ENCODE results near the gene RPAP3. TPM values are rescaled to one million over a fixed set of nuclear protein-coding genes. Genes with fewer than 3 reads are reported as not detected.

RPAP3 gene
- total and polyA plus RNA-seq, 12 donors: 4.8 to 28.0 (median 20.9) TPM

DNA sequence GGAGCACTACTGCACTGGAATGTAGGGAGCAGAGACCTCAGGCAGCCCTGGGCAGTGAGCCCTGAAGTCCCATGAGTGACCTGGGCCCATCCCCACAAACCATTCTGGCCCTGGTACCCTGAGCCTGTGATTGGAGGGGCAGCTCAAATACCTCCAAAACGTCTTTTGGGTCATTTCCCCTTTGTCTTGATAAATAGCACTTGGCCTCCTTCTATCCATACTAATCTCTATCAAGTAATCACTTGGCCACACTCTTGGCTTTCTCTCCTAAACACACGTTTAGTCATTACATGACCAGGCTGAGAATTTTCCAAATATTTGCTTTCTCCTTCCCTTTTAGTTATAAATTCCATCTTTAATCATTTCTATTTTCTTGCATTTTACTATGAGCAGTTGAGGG lies 91.3 kb downstream of the RPAP3 start:
- TF ChIP-seq, protein P1, sequence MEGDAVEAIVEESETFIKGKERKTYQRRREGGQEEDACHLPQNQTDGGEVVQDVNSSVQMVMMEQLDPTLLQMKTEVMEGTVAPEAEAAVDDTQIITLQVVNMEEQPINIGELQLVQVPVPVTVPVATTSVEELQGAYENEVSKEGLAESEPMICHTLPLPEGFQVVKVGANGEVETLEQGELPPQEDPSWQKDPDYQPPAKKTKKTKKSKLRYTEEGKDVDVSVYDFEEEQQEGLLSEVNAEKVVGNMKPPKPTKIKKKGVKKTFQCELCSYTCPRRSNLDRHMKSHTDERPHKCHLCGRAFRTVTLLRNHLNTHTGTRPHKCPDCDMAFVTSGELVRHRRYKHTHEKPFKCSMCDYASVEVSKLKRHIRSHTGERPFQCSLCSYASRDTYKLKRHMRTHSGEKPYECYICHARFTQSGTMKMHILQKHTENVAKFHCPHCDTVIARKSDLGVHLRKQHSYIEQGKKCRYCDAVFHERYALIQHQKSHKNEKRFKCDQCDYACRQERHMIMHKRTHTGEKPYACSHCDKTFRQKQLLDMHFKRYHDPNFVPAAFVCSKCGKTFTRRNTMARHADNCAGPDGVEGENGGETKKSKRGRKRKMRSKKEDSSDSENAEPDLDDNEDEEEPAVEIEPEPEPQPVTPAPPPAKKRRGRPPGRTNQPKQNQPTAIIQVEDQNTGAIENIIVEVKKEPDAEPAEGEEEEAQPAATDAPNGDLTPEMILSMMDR (IDR thresholded peaks at IDR 0.05): no peak
- Histone ChIP-seq H3K27me3 (no peaks in the 10 kb centered on the region), H3K9me3 (peaks cover 0 to 17% (median 5%) of the 10 kb centered on the region in 11 donors), H3K27ac (no peak overlapping the region), H3K4me1 (no peaks in the 10 kb centered on the region), H3K36me3 (peaks cover 0 to 4% (median 0%) of the 10 kb centered on the region in 9 donors), H3K4me3 (no peak overlapping the region)
- intact Hi-C loops (cut with DNase I): no loop called here
- no peak for DNase-seq
- WGBS, 2 donors: 53 to 65% methylated on average over 2 of the region's 2 CpGs
- ATAC-seq: no peak

DNA sequence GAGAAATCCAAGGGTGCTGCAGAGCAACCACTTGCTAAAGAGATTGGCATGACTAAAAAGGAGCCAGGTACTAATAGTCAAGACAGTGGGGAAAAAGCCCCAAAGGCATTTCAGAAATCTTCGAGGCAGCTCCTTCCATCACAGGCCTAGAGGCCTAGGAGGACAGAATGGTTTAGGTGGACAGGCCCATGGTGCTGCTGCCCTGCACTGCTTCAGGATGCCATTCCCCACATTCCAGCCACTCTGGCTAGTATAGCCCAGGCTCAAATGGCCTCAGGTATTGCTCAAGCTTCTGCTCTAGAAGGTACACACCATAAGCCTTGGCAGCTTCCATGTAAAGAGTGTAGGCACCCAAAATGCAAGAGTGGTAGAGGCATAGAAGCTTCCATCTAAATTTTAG lies 92.9 kb downstream of the RPAP3 start:
- ATAC-seq: no peak
- Histone ChIP-seq H3K9me3 (peaks cover 0 to 17% (median 5%) of the 10 kb centered on the region in 11 donors), H3K4me1 (peaks cover 0 to 10% (median 0%) of the 10 kb centered on the region in 9 donors), H3K27ac (no peak overlapping the region), H3K27me3 (no peaks in the 10 kb centered on the region), H3K36me3 (no peaks in the 10 kb centered on the region), H3K4me3 (no peak overlapping the region)
- WGBS, 2 donors: 97 to 100% methylated on average over 1 of the region's 1 CpG
- intact Hi-C loops (cut with DNase I): no loop called here
- TF ChIP-seq, protein P1 (IDR thresholded peaks at IDR 0.05): no peak
- DNase-seq: no peak

DNA sequence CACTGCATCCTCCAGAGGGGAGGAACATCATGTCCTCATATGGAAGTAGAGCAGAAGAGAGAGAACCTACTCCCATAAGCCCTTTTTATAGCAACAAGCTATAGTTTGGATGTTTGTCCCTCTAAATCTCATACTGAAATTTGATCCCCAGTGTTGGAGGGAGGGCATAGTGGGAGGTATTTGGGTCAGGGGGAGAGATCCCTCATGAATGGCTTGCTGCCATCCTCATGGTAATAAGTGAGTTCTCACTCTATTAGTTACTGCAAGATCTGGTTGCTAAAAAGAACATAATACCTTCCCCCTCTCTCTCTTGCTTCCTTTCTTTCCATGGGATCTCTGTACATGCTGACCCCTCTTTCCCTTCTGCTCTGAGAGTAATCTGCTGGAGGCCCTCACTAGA lies 93.9 kb downstream of the RPAP3 start:
- H3K4me3 ChIP-seq: no peak overlapping the region
- ATAC-seq: no peak
- no peaks in the 10 kb centered on the region for H3K36me3 ChIP-seq
- H3K27ac ChIP-seq: no peak overlapping the region
- TF ChIP-seq, protein P1 (IDR thresholded peaks at IDR 0.05): no peak
- no peak for DNase-seq
- H3K4me1 ChIP-seq: peaks cover 0 to 11% (median 0%) of the 10 kb centered on the region in 9 donors
- intact Hi-C loops (cut with DNase I): no loop called here
- no peaks in the 10 kb centered on the region for H3K27me3 ChIP-seq
- H3K9me3 ChIP-seq: peaks cover 0 to 27% (median 14%) of the 10 kb centered on the region in 11 donors

Other genes with a start within 250 kb of the RPAP3 start
- gene ENDOU, start 19.5 kb upstream of the RPAP3 start, total RNA-seq: under 1 TPM in 9 of 10 donors, not detected in 1; 0.11 to 0.56 (median 0.31) TPM
- gene ENDOU, start 19.5 kb upstream of the RPAP3 start, polyA plus RNA-seq: under 1 TPM; 0.26 to 0.29 TPM
- gene RAPGEF3, start 52.9 kb upstream of the RPAP3 start, total RNA-seq: 10 to 100 TPM in 9 of 10 donors, 1 to 10 TPM in 1; 9.5 to 54.9 (median 19.8) TPM
- 100 to 1,000 TPM in 1 of 2 donors, 10 to 100 TPM in 1; 22.4 to 173 TPM for gene RAPGEF3, start 52.9 kb upstream of the RPAP3 start, polyA plus RNA-seq
- gene SLC48A1, start 67.2 kb upstream of the RPAP3 start, total RNA-seq: 10 to 100 TPM; 18.6 to 31.9 (median 22.1) TPM
- gene SLC48A1, start 67.2 kb upstream of the RPAP3 start, polyA plus RNA-seq: 10 to 100 TPM; 12.6 to 26.2 TPM
- 10 to 100 TPM; 26.9 to 50.7 (median 38.5) TPM for gene HDAC7, start 113.9 kb upstream of the RPAP3 start, total RNA-seq
- 10 to 100 TPM; 40.4 to 75.6 TPM for gene HDAC7, start 113.9 kb upstream of the RPAP3 start, polyA plus RNA-seq
- 1 to 10 TPM in 1 of 10 donors, under 1 TPM in 9; 0.08 to 3.0 (median 0.31) TPM for gene VDR, start 199.0 kb upstream of the RPAP3 start, total RNA-seq
- under 1 TPM; 0.29 to 0.87 TPM for gene VDR, start 199.0 kb upstream of the RPAP3 start, polyA plus RNA-seq

Data from heart right ventricle (tissue), 16 donors.